ENCODE measurements around the gene ACBD6. TPM values are rescaled to one million over a fixed set of nuclear protein-coding genes. Genes with fewer than 3 reads are reported as not detected.

The ACBD6 gene
- total RNA-seq, 1 experiment from 2014 or later = 63.7 TPM

- H3K36me3 ChIP-seq (ENCODE audit: insufficient read depth, low read length, poor library complexity, severe bottlenecking) = no peaks in the 10 kb centered on the region
- CTCF ChIA-PET = interaction anchor here (1.0 kb wide), 1 partner anchor 549 kb away, joined by 3 read pairs; no protein-coding TSS in a partner anchor
- POLR2A ChIA-PET (ENCODE audit: low non-redundant PET) = interaction anchor here (0.6 kb wide), 1 partner anchor 408 kb away, joined by 3 read pairs; no protein-coding TSS in a partner anchor
- no peak overlapping the region for H3K27ac ChIP-seq (ENCODE audit: low read depth, low read length, poor library complexity, severe bottlenecking)
- no peak for TF ChIP-seq CTCF (conservative IDR thresholded peaks at IDR 0.05; ENCODE audit: low read depth, low read length)
- TF ChIP-seq EZH2 (IDR thresholded peaks at IDR 0.05; ENCODE audit: borderline replicate concordance, low read depth, low read length, poor library complexity, severe bottlenecking) = no peak
- H3K4me3 ChIP-seq (ENCODE audit: low read depth, low read length, poor library complexity, severe bottlenecking) = no peak overlapping the region
- no TSS peak for BruUV-seq (replicated peaks)
- H3K27me3 ChIP-seq (replicated peaks; ENCODE audit: insufficient read depth, low read depth, low read length, poor library complexity) = no peaks in the 10 kb centered on the region
- DNase-seq (ENCODE audit: low spot score) = no peak
- H3K4me1 ChIP-seq (ENCODE audit: insufficient read depth, low read length, poor library complexity, severe bottlenecking) = no peaks in the 10 kb centered on the region
- H3K9me3 ChIP-seq (ENCODE audit: low read depth, low read length, poor library complexity, severe bottlenecking) = no peaks in the 10 kb centered on the region
- intact Hi-C loops (cut with micrococcal nuclease; ENCODE audit: unreplicated experiment) = no loop called here
These were observed 19.8 kb upstream of the ACBD6 start for GRCh38 chr1:180522213-180522515.

GRCh38 chr1:180521474-180522212, 19.3 kb upstream of the ACBD6 start:
- TF ChIP-seq CTCF (conservative IDR thresholded peaks at IDR 0.05; ENCODE audit: low read depth, low read length) = no peak
- TF ChIP-seq EZH2 (IDR thresholded peaks at IDR 0.05; ENCODE audit: borderline replicate concordance, low read depth, low read length, poor library complexity, severe bottlenecking) = no peak
- POLR2A ChIA-PET (ENCODE audit: low non-redundant PET) = no interaction called here
- no TSS peak for BruUV-seq (replicated peaks)

GRCh38 chr1:180519846-180520245, 17.5 kb upstream of the ACBD6 start:
- ChIA-PET POLR2A (ENCODE audit: low non-redundant PET) (no interaction called here), CTCF (no interaction called here)
- intact Hi-C loops (cut with micrococcal nuclease; ENCODE audit: unreplicated experiment) = loop anchor here (5.0 to 10.0 kb wide), 4 partner anchors 342 to 905 kb away; no protein-coding TSS in a partner anchor
- Histone ChIP-seq H3K27me3 (replicated peaks; ENCODE audit: insufficient read depth, low read depth, low read length, poor library complexity) (no peaks in the 10 kb centered on the region), H3K27ac (ENCODE audit: low read depth, low read length, poor library complexity, severe bottlenecking) (no peak overlapping the region), H3K4me1 (ENCODE audit: insufficient read depth, low read length, poor library complexity, severe bottlenecking) (no peaks in the 10 kb centered on the region), H3K36me3 (ENCODE audit: insufficient read depth, low read length, poor library complexity, severe bottlenecking) (no peaks in the 10 kb centered on the region), H3K4me3 (ENCODE audit: low read depth, low read length, poor library complexity, severe bottlenecking) (no peak overlapping the region), H3K9me3 (ENCODE audit: low read depth, low read length, poor library complexity, severe bottlenecking) (no peaks in the 10 kb centered on the region)
- no peak for DNase-seq (ENCODE audit: low spot score)
- BruUV-seq (replicated peaks) = no TSS peak
- TF ChIP-seq CTCF (conservative IDR thresholded peaks at IDR 0.05; ENCODE audit: low read depth, low read length) (no peak), EZH2 (IDR thresholded peaks at IDR 0.05; ENCODE audit: borderline replicate concordance, low read depth, low read length, poor library complexity, severe bottlenecking) (no peak)

More at GRCh38 chr1:180521474-180522212, 19.3 kb upstream of the ACBD6 start:
- no peaks in the 10 kb centered on the region for H3K36me3 ChIP-seq (ENCODE audit: insufficient read depth, low read length, poor library complexity, severe bottlenecking)
- no peaks in the 10 kb centered on the region for H3K27me3 ChIP-seq (replicated peaks; ENCODE audit: insufficient read depth, low read depth, low read length, poor library complexity)
- intact Hi-C loops (cut with micrococcal nuclease; ENCODE audit: unreplicated experiment) = no loop called here
- H3K4me3 ChIP-seq (ENCODE audit: low read depth, low read length, poor library complexity, severe bottlenecking) = no peak overlapping the region
- CTCF ChIA-PET = interaction anchor here (1.0 kb wide), 1 partner anchor 550 kb away, joined by 3 read pairs; no protein-coding TSS in a partner anchor
- H3K27ac ChIP-seq (ENCODE audit: low read depth, low read length, poor library complexity, severe bottlenecking) = no peak overlapping the region
- DNase-seq (ENCODE audit: low spot score) = no peak
- H3K9me3 ChIP-seq (ENCODE audit: low read depth, low read length, poor library complexity, severe bottlenecking) = no peaks in the 10 kb centered on the region
- no peaks in the 10 kb centered on the region for H3K4me1 ChIP-seq (ENCODE audit: insufficient read depth, low read length, poor library complexity, severe bottlenecking)
